HCT116 (cell line): ENCODE measurements around the gene LRRC71. TPM values are rescaled to one million over a fixed set of nuclear protein-coding genes. Genes with fewer than 3 reads are reported as not detected.

Source experiments
- ATAC-seq: fragments of 200-7000 bp; cut with Tn5 transposase; 2 replicates; pipeline ENCODE4 v1.9.1; 2020; ENCODE audit warnings: mild to moderate bottlenecking, moderate library complexity
- BruUV-seq: library from RNA; stranded (reverse); fragments of 400-500 nt; replicated peaks from 2 replicates; lab custom pipeline; 2021; lab: Mats Ljungman, UMichigan
- CTCF ChIA-PET: fragments of 300-600 bp; sonication (Branson Sonifier 250); formaldehyde crosslinking; loops from one replicate; lab custom pipeline; 2021; ENCODE audit warnings: antibody characterized with exemption; lab: Charles Lee
- POLR2A ChIA-PET: fragments of 300-600, 350-600 bp; sonication (Branson Sonifier 250); formaldehyde crosslinking; loops from one replicate; lab custom pipeline; 2021; ENCODE audit warnings: antibody characterized with exemption; lab: Charles Lee
- RAD21 ChIA-PET, 2 experiments: fragments of 300-600 bp; sonication (Branson Sonifier 250); formaldehyde crosslinking; loops; one replicate each; lab custom pipeline; 2023; ENCODE audit warnings: low total read pairs in 2 of 2; ENCODE audit not compliant: uncharacterized antibody in 2 of 2, unreplicated experiment in 2 of 2, low non-redundant PET in 1 of 2; lab: Charles Lee
- DNase-seq: peaks from one replicate; pipeline ENCODE4 v3.0.0-alpha.2; 2010; ENCODE audit warnings: low read depth, low spot score
- H2AFZ ChIP-seq: fragments of 200-600 bp; shearing (Covaris generic), sonication (generic); 2 replicates; pipeline ENCODE4 v1.6.1; 2017; ENCODE audit warnings: low read depth, mixed run types, mixed read lengths, antibody characterized with exemption, low read length; ENCODE audit not compliant: poor library complexity, severe bottlenecking
- H3K27ac ChIP-seq: 2 replicates; pipeline ENCODE4 v1.5.1; 2012; ENCODE audit warnings: low read depth, low read length
- H3K27me3 ChIP-seq: fragments of 200-600 bp; sonication (generic); 2 replicates; pipeline ENCODE4 v1.6.1; 2016; ENCODE audit warnings: mixed run types, low read length, mixed read lengths; ENCODE audit not compliant: insufficient read depth
- H3K36me3 ChIP-seq, 2 experiments: fragments of 200-500 bp in 1 of 2; fragments of 200-600 bp in 1 of 2; sonication (Bioruptor generic) in 1 of 2; sonication (generic) in 1 of 2; 2 replicates each; pipeline versions ENCODE4 v1.5.1 to v1.6.1; 2014 to 2016; ENCODE audit warnings: low read length in 2 of 2, inconsistent platforms in 1 of 2, mixed read lengths in 1 of 2, mixed run types in 1 of 2; ENCODE audit not compliant: insufficient read depth in 2 of 2, control insufficient read depth in 1 of 2
- H3K4me1 ChIP-seq, 2 experiments: fragments of 200-600 bp in 1 of 2; sonication (generic) in 1 of 2; 2 replicates each; pipeline versions ENCODE4 v1.5.1 to v1.6.1; 2012 to 2017; ENCODE audit warnings: low read length in 2 of 2, inconsistent platforms in 1 of 2, mild to moderate bottlenecking in 1 of 2, mixed read lengths in 1 of 2, mixed run types in 1 of 2, moderate library complexity in 1 of 2; ENCODE audit not compliant: insufficient read depth in 2 of 2, control insufficient read depth in 1 of 2
- H3K4me2 ChIP-seq: fragments of 200-600 bp; sonication (generic); 2 replicates; pipeline ENCODE4 v1.6.1; 2017; ENCODE audit warnings: mixed run types, low read length, mixed read lengths
- H3K4me3 ChIP-seq, 2 experiments: fragments of 200-600 bp in 1 of 2; sonication (generic) in 1 of 2; replicated peaks in 1 of 2; 2 replicates each; pipeline ENCODE4 v1.5.1; 2011 to 2016; ENCODE audit warnings: low read length in 2 of 2, control low read depth in 1 of 2, low read depth in 1 of 2, mild to moderate bottlenecking in 1 of 2, mixed read lengths in 1 of 2, mixed run types in 1 of 2
- H3K79me2 ChIP-seq: fragments of 200-600 bp; sonication (generic); 2 replicates; pipeline ENCODE4 v1.6.1; 2017; ENCODE audit warnings: mild to moderate bottlenecking, mixed run types, low read length, moderate library complexity, mixed read lengths; ENCODE audit not compliant: insufficient read depth
- H3K9ac ChIP-seq: fragments of 200-600 bp; sonication (generic); 2 replicates; pipeline ENCODE4 v1.6.1; 2016; ENCODE audit warnings: low read length, mixed read lengths
- H3K9me2 ChIP-seq: fragments of 200-600 bp; sonication (generic), shearing (Covaris generic); 2 replicates; pipeline ENCODE4 v1.6.1; 2017; ENCODE audit warnings: mixed run types, mild to moderate bottlenecking, moderate library complexity; ENCODE audit not compliant: insufficient read depth
- H3K9me3 ChIP-seq, 2 experiments: fragments of 200-500 bp in 1 of 2; fragments of 200-600 bp in 1 of 2; sonication (Bioruptor generic) in 1 of 2; sonication (generic) in 1 of 2; 2 replicates each; pipeline ENCODE4 v1.6.1; 2014 to 2017; ENCODE audit warnings: low read length in 2 of 2, mixed read lengths in 2 of 2, inconsistent platforms in 1 of 2, low read depth in 1 of 2, mild to moderate bottlenecking in 1 of 2, mixed run types in 1 of 2, moderate library complexity in 1 of 2; ENCODE audit not compliant: control insufficient read depth in 1 of 2, insufficient read depth in 1 of 2
- H4K20me1 ChIP-seq: fragments of 200-600 bp; sonication (generic), shearing (Covaris generic); 2 replicates; pipeline ENCODE4 v1.6.1; 2017; ENCODE audit warnings: mixed run types, mild to moderate bottlenecking, moderate library complexity; ENCODE audit not compliant: insufficient read depth
- CBX3 ChIP-seq: IDR thresholded peaks from 2 replicates; pipeline ENCODE4 v1.6.1; 2012; ENCODE audit warnings: low read depth
- CEBPB ChIP-seq: IDR thresholded peaks from 2 replicates; pipeline ENCODE4 v1.6.1; 2012; ENCODE audit warnings: low read depth
- EGR1 ChIP-seq: IDR thresholded peaks from 2 replicates; pipeline ENCODE4 v1.6.1; 2012; ENCODE audit warnings: low read depth
- EZH2 ChIP-seq: fragments of 200-600 bp; sonication (generic); IDR thresholded peaks from 2 replicates; pipeline ENCODE4 v1.6.1; 2017; ENCODE audit warnings: antibody characterized with exemption, mixed run types
- EZH2phosphoT487 ChIP-seq: fragments of 200-600 bp; IDR thresholded peaks from 2 replicates; pipeline ENCODE4 v1.6.1; 2018; ENCODE audit warnings: antibody characterized with exemption, borderline replicate concordance
- FOSL1 ChIP-seq: IDR thresholded peaks from 2 replicates; pipeline ENCODE4 v1.6.1; 2012; ENCODE audit warnings: low read depth
- JUND ChIP-seq: IDR thresholded peaks from 2 replicates; pipeline ENCODE4 v1.6.1; 2012
- POLR2A ChIP-seq: IDR thresholded peaks from 2 replicates; pipeline ENCODE4 v1.7.0; 2011; ENCODE audit warnings: borderline replicate concordance; ENCODE audit not compliant: insufficient read depth, insufficient read length; ENCODE audit errors: extremely low read depth
- POLR2AphosphoS5 ChIP-seq: IDR thresholded peaks from 2 replicates; pipeline ENCODE4 v1.6.1; 2011; ENCODE audit warnings: mild to moderate bottlenecking, low read depth, low read length, moderate library complexity
- RAD21 ChIP-seq: IDR thresholded peaks from 2 replicates; pipeline ENCODE4 v1.6.1; 2012; ENCODE audit warnings: low read depth, mild to moderate bottlenecking
- SIN3A ChIP-seq: IDR thresholded peaks from 2 replicates; pipeline ENCODE4 v1.6.1; 2012; ENCODE audit warnings: low read depth
- SRF ChIP-seq: IDR thresholded peaks from 2 replicates; pipeline ENCODE4 v1.6.1; 2012; ENCODE audit warnings: low read depth
- TCF7L2 ChIP-seq: IDR thresholded peaks from 2 replicates; pipeline ENCODE4 v1.7.0; 2011; ENCODE audit warnings: borderline replicate concordance, inconsistent platforms; ENCODE audit not compliant: insufficient read depth, insufficient read length; ENCODE audit errors: extremely low read depth
- YY1 ChIP-seq: IDR thresholded peaks from 2 replicates; pipeline ENCODE4 v1.6.1; 2011; ENCODE audit warnings: low read length, low read depth, moderate library complexity, mild to moderate bottlenecking; ENCODE audit not compliant: insufficient replicate concordance; ENCODE audit errors: extremely low read depth
- ZFX ChIP-seq: fragments of 450-650 bp; IDR thresholded peaks from 2 replicates; pipeline ENCODE4 v1.6.1; 2017
- ZNF274 ChIP-seq: fragments of 200-500 bp; sonication (Bioruptor generic); IDR thresholded peaks from 2 replicates; pipeline ENCODE4 v1.6.1; 2014; ENCODE audit warnings: mild to moderate bottlenecking, low read depth, low read length, inconsistent platforms
- intact Hi-C: fragments of 100-400 bp; cut with micrococcal nuclease; formaldehyde crosslinking; loops from 2 replicates; pipeline ENCODE4 v1.10.0; 2022
- total RNA-seq: library from RNA; stranded (reverse); gene quantifications from one replicate; pipeline ENCODE4 v1.2.1, GENCODE V29; 2021; ENCODE audit not compliant: unreplicated experiment
- TF ChIP-seq, protein P1 (sequence below), 3 experiments: fragments of 200-600 bp in 1 of 3; sonication (generic) in 1 of 3; IDR thresholded peaks in 2 of 3; conservative IDR thresholded peaks in 1 of 3; 2 replicates each; pipeline ENCODE4 v1.5.1; 2012 to 2017; ENCODE audit warnings: low read depth in 2 of 3, low read length in 2 of 3, antibody characterized with exemption in 1 of 3, borderline replicate concordance in 1 of 3, control low read depth in 1 of 3, mild to moderate bottlenecking in 1 of 3, mixed read lengths in 1 of 3, mixed run types in 1 of 3, moderate library complexity in 1 of 3; ENCODE audit not compliant: insufficient read depth in 1 of 3
- TF ChIP-seq, protein P2 (sequence below): IDR thresholded peaks from 2 replicates; pipeline ENCODE4 v1.6.1; 2012

LRRC71 gene
- total RNA-seq, 1 experiment from 2014 or later = not detected

- Histone ChIP-seq H3K4me1 (peaks cover 0 to 2% of the 10 kb centered on the region in 2 experiments; a peak in 1 of 4 replicates), H2AFZ (no peak overlapping the region), H3K36me3 (no peaks in the 10 kb centered on the region), H3K27ac (no peak overlapping the region), H4K20me1 (no peaks in the 10 kb centered on the region), H3K9me2 (no peaks in the 10 kb centered on the region), H3K27me3 (0 out of 2 replicates have a peak, but pooled peaks cover 3% of the 10 kb centered on the region), H3K4me2 (no peak overlapping the region), H3K4me3 (no peak overlapping the region), H3K79me2 (no peaks in the 10 kb centered on the region), H3K9ac (no peak overlapping the region), H3K9me3 (no peaks in the 10 kb centered on the region)
- ChIA-PET CTCF (no interaction called here), POLR2A (no interaction called here), RAD21 (no interaction called here)
- ATAC-seq (no peak), DNase-seq (no peak)
- TF ChIP-seq JUND = no peak
- no peak for TF ChIP-seq POLR2AphosphoS5
- no peak for TF ChIP-seq EZH2
- TF ChIP-seq TCF7L2 = no peak
- TF ChIP-seq FOSL1 = no peak
- TF ChIP-seq SRF = no peak
- TF ChIP-seq CBX3 = no peak
- TF ChIP-seq ZFX = no peak
- TF ChIP-seq EGR1 = no peak
- no TSS peak for BruUV-seq
- intact Hi-C loops = no loop called here
Observed at GRCh38 chr1:156877433-156878170, 42.8 kb upstream of the LRRC71 start.

GRCh38 chr1:156879876-156880275 is 40.6 kb upstream of the LRRC71 start:
- BruUV-seq = no TSS peak
- CTCF ChIA-PET = interaction anchor here (1.2 kb wide), 1 partner anchor 48 kb away, joined by 3 read pairs; no protein-coding TSS in a partner anchor
- POLR2A ChIA-PET = no interaction called here
- ATAC-seq (no peak), DNase-seq (no peak)
- H3K36me3 ChIP-seq = no peaks in the 10 kb centered on the region
- H3K79me2 ChIP-seq = no peaks in the 10 kb centered on the region
- H2AFZ ChIP-seq = no peak overlapping the region
- peaks cover 0 to 7% of the 10 kb centered on the region in 2 experiments; a peak in 1 of 4 replicates for H3K4me1 ChIP-seq
- H3K4me2 ChIP-seq = no peak overlapping the region
- RAD21 ChIA-PET = no interaction called here
- H4K20me1 ChIP-seq = no peaks in the 10 kb centered on the region
- TF ChIP-seq SIN3A (no peak), CEBPB (no peak), YY1 (no peak), SRF (no peak), POLR2A (no peak), EGR1 (no peak), ZNF274 (no peak), ZFX (no peak), EZH2phosphoT487 (no peak), EZH2 (no peak), RAD21 (no peak), CBX3 (no peak), POLR2AphosphoS5 (no peak)
- TF ChIP-seq, protein P1, sequence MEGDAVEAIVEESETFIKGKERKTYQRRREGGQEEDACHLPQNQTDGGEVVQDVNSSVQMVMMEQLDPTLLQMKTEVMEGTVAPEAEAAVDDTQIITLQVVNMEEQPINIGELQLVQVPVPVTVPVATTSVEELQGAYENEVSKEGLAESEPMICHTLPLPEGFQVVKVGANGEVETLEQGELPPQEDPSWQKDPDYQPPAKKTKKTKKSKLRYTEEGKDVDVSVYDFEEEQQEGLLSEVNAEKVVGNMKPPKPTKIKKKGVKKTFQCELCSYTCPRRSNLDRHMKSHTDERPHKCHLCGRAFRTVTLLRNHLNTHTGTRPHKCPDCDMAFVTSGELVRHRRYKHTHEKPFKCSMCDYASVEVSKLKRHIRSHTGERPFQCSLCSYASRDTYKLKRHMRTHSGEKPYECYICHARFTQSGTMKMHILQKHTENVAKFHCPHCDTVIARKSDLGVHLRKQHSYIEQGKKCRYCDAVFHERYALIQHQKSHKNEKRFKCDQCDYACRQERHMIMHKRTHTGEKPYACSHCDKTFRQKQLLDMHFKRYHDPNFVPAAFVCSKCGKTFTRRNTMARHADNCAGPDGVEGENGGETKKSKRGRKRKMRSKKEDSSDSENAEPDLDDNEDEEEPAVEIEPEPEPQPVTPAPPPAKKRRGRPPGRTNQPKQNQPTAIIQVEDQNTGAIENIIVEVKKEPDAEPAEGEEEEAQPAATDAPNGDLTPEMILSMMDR (IDR thresholded peaks at IDR 0.05 in 2 of 3, conservative IDR thresholded peaks at IDR 0.05 in 1 of 3; ENCODE audit: borderline replicate concordance in 1 of 3, insufficient read depth in 1 of 3, low read depth in 2 of 3, low read length in 2 of 3) = no peak
- TF ChIP-seq, protein P2, sequence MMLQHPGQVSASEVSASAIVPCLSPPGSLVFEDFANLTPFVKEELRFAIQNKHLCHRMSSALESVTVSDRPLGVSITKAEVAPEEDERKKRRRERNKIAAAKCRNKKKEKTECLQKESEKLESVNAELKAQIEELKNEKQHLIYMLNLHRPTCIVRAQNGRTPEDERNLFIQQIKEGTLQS = no peak
- 0 out of 2 replicates have a peak, but pooled peaks cover 3% of the 10 kb centered on the region for H3K27me3 ChIP-seq
- H3K9me3 ChIP-seq = no peaks in the 10 kb centered on the region
- no peak overlapping the region for H3K27ac ChIP-seq
- intact Hi-C loops = no loop called here
- H3K9ac ChIP-seq = no peak overlapping the region
- H3K4me3 ChIP-seq = no peak overlapping the region
- H3K9me2 ChIP-seq = no peaks in the 10 kb centered on the region
